Measurements from ENCODE around the gene TM6SF1.

- TF ChIP-seq POLR2A (IDR thresholded peaks at IDR 0.05) (no peak), POLR2AphosphoS5 (IDR thresholded peaks at IDR 0.05) (no peak)
Observed at GRCh38 chr15:83102346-83102745, 5.1 kb upstream of the TM6SF1 start.

Data from spleen (tissue), 3 donors.